Endothelial cell of coronary artery (primary cell): ENCODE data around the gene RBP3. TPM values are rescaled to one million over a fixed set of nuclear protein-coding genes. Genes with fewer than 3 reads are reported as not detected.

ENCODE experiments used
- total RNA-seq: library from RNA; depleted of rRNA; stranded (reverse); fragments of >200 nt; gene quantifications from 2 replicates; pipeline ENCODE4 v1.2.3, GENCODE V29; 2014

Gene RBP3
- not detected in 2 replicates for total RNA-seq

GRCh38 chr10:47348138-47348651, at the start of gene RBP3:
TSS of gene RBP3 (plus strand) at chr10:47348363. CDS start at chr10:47348485, 122 bp downstream.

GRCh38 chr10:47299611-47300428, 48.3 kb upstream of the RBP3 start, which contains the start of gene GDF10:
TSS of gene GDF10 (plus strand) at chr10:47300197. CDS start at chr10:47300652, 455 bp downstream.

GRCh38 chr10:47322300-47323061, 25.7 kb upstream of the RBP3 start, which contains the start of gene GDF2:
TSS of gene GDF2 (plus strand) at chr10:47322454. CDS start at chr10:47322669, 215 bp downstream.

GRCh38 chr10:47384148-47384921, 36.2 kb downstream of the RBP3 start, which contains the start of gene ZNF488:
TSS of gene ZNF488 (minus strand) at chr10:47384293. CDS start at chr10:47368829, 15,464 bp downstream.

Other genes starting within 250 kb of the RBP3 start
- gene GDF10, start 48.2 kb upstream of the RBP3 start, total RNA-seq: not detected in 2 replicates
- not detected in 2 replicates for gene GDF2, start 25.9 kb upstream of the RBP3 start, total RNA-seq
- under 0.01 and 0.09 TPM in 2 replicates for gene ZNF488, start 35.9 kb downstream of the RBP3 start, total RNA-seq
- gene ANXA8, start 135.8 kb downstream of the RBP3 start, total RNA-seq: 0.56 TPM in 1 of 2 replicates, not detected in the other
- gene FAM25G, start 143.3 kb downstream of the RBP3 start, total RNA-seq: not detected in 2 replicates
- 0.90 and 2.9 TPM in 2 replicates for gene AGAP9, start 175.3 kb downstream of the RBP3 start, total RNA-seq